Measurements from ENCODE around the gene C1orf167.

- TF ChIP-seq CTCF (IDR thresholded peaks at IDR 0.05) (no peak), POLR2AphosphoS5 (IDR thresholded peaks at IDR 0.05) (no peak)
These were observed 44.4 kb downstream of the C1orf167 start for GRCh38 chr1:11806307-11806936.

Data from breast epithelium (tissue), 3 donors.